Left colon (tissue), 2 donors: ENCODE results near the gene PYGO2. TPM values are rescaled to one million over a fixed set of nuclear protein-coding genes. Genes with fewer than 3 reads are reported as not detected.
A peak's percentile ranks its signal among the peaks of the same experiment; 100 is the strongest.
"Not testable (repeated sequence)": the region's sequence is repeated elsewhere in the genome, so short reads cannot be mapped to it uniquely, and the experiment has no call there.

Experiments
- ATAC-seq: fragments of 200-7000 bp; cut with Tn5 transposase; one replicate; pipeline ENCODE4 v1.9.1; 2020; ENCODE audit warnings: mild to moderate bottlenecking, moderate library complexity
- DNase-seq, 2 donors: peaks; one replicate each; pipeline ENCODE4 v3.0.0-alpha.2; 2020
- intact Hi-C, 2 donors: fragments of 100-400 bp; cut with DNase I in 1 of 2; cut with micrococcal nuclease in 1 of 2; formaldehyde crosslinking; loops; one replicate each; pipeline versions ENCODE4 v1.11.2 to v1.14.0; 2022; cut with DNase I, micrococcal nuclease
- total RNA-seq, 2 donors: library from RNA; stranded (reverse); fragmentation: NEBNext Ultra II Directional; extraction: Animal tissue kit (Norgen Biotek cat#: 25700); gene quantifications; one replicate each; pipeline ENCODE4 v1.2.1, GENCODE V29; 2021
- donor health status: DM: no; HTN: no; CAD: no.
- donor health status: DM: yes; HTN: yes; CAD: no.

The PYGO2 gene
- total RNA-seq, 2 donors from 2014 or later, result 27.0 to 31.3 TPM

GRCh38 chr1:154937988-154938386, 23.6 kb downstream of the PYGO2 start:
- ATAC-seq (no peak), DNase-seq (no peak)
- intact Hi-C loops, result no loop called here

GRCh38 chr1:154937085-154937987, 24.2 kb downstream of the PYGO2 start:
- intact Hi-C loops, result no loop called here
- ATAC-seq (peak; percentile 76), DNase-seq (peak; percentile 94)

GRCh38 chr1:154936555-154937084, 25.0 kb downstream of the PYGO2 start, which contains the start of gene PMVK:
Gene PMVK, minus strand, starts transcription at chr1:154936719. Its CDS starts 34 bp downstream, at chr1:154936685.
- intact Hi-C loops, result no loop called here
- peak; percentile 97 to 98 for DNase-seq
- ATAC-seq, result peak; percentile 81

- intact Hi-C loops, result no loop called here
- DNase-seq (peak in 1 of 2 donors; percentile 50), ATAC-seq (no peak)
These were observed 25.6 kb downstream of the PYGO2 start for GRCh38 chr1:154935749-154936554.

GRCh38 chr1:154934358-154934948, 27.1 kb downstream of the PYGO2 start:
- ATAC-seq (no peak), DNase-seq (no peak)
- intact Hi-C loops, result no loop called here

GRCh38 chr1:154931940-154932487, 29.6 kb downstream of the PYGO2 start:
- peak; percentile 76 for ATAC-seq
- DNase-seq, result peak; percentile 92 to 95
- intact Hi-C loops, result no loop called here

- ATAC-seq (no peak), DNase-seq (no peak)
- intact Hi-C loops, result no loop called here
These were observed 35.4 kb downstream of the PYGO2 start for GRCh38 chr1:154926201-154926600.

GRCh38 chr1:154925335-154926170, 36.0 kb downstream of the PYGO2 start:
- DNase-seq, result no peak
- intact Hi-C loops, result no loop called here
- no peak for ATAC-seq

- intact Hi-C loops, result no loop called here
- DNase-seq, result no peak
- no peak for ATAC-seq
These were observed 37.9 kb downstream of the PYGO2 start for GRCh38 chr1:154923695-154924094.

- intact Hi-C loops, result no loop called here
- no peak for DNase-seq
- ATAC-seq, result no peak
These were observed 48.3 kb downstream of the PYGO2 start for GRCh38 chr1:154913273-154913672.

GRCh38 chr1:154912755-154913154, 48.8 kb downstream of the PYGO2 start:
- DNase-seq (no peak), ATAC-seq (no peak)

GRCh38 chr1:154911691-154912550, 49.7 kb downstream of the PYGO2 start:
- DNase-seq (no peak), ATAC-seq (no peak)
- intact Hi-C loops, result no loop called here

More at GRCh38 chr1:154912755-154913154, 48.8 kb downstream of the PYGO2 start:
- intact Hi-C loops, result no loop called here

- intact Hi-C loops, result no loop called here
- ATAC-seq (no peak), DNase-seq (no peak)
These were observed 50.7 kb downstream of the PYGO2 start for GRCh38 chr1:154910851-154911250.

- DNase-seq (no peak), ATAC-seq (no peak)
- intact Hi-C loops, result no loop called here
These were observed 52.6 kb downstream of the PYGO2 start for GRCh38 chr1:154908937-154909336.

GRCh38 chr1:154908129-154908528, 53.5 kb downstream of the PYGO2 start:
- ATAC-seq, DNase-seq, intact Hi-C loops: not testable (repeated sequence)
